Upper lobe of left lung (tissue), 4 donors: ENCODE results near the gene PP2D1.

ENCODE experiments used
- POLR2AphosphoS5 ChIP-seq, 2 donors: sonication (generic); formaldehyde crosslinking; IDR thresholded peaks; one replicate each; pipeline ENCODE4 v1.5.1; 2017; ENCODE audit warnings: antibody characterized with exemption in 2 of 2
- TF ChIP-seq, protein P1 (sequence below), 6 experiments: fragments of 450-650 bp in 4 of 6; fragments of 200-600 bp in 2 of 6; sonication (generic) in 2 of 6; IDR thresholded peaks; one replicate each; pipeline ENCODE4 v1.5.1; 2016 to 2019; ENCODE audit warnings: antibody characterized with exemption in 6 of 6

DNA sequence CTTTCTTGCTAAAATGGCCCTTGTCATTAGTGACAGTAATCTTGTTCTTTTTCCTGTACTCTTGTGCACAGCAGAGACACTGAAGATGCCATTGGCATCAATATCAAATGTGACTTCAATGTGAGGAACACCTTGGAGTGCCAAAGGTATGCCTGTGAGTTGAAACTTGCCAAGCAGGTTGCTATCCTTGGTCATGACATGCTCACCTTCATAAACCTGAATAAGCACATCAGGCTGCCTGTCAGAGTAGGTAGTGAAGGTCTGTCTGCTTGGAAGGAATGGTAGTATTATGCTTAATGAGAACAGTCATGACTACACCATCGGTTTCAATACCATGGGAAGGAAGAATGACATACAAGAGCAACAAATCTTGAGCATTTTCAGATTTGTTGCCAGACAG, 71.4 kb downstream of the PP2D1 start:
- no peak for TF ChIP-seq POLR2AphosphoS5 (IDR thresholded peaks at IDR 0.05)
- TF ChIP-seq, protein P1, sequence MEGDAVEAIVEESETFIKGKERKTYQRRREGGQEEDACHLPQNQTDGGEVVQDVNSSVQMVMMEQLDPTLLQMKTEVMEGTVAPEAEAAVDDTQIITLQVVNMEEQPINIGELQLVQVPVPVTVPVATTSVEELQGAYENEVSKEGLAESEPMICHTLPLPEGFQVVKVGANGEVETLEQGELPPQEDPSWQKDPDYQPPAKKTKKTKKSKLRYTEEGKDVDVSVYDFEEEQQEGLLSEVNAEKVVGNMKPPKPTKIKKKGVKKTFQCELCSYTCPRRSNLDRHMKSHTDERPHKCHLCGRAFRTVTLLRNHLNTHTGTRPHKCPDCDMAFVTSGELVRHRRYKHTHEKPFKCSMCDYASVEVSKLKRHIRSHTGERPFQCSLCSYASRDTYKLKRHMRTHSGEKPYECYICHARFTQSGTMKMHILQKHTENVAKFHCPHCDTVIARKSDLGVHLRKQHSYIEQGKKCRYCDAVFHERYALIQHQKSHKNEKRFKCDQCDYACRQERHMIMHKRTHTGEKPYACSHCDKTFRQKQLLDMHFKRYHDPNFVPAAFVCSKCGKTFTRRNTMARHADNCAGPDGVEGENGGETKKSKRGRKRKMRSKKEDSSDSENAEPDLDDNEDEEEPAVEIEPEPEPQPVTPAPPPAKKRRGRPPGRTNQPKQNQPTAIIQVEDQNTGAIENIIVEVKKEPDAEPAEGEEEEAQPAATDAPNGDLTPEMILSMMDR (IDR thresholded peaks at IDR 0.05), result no peak
